GM18858 (cell line): ENCODE measurements around the gene FOLR1.

Experiments used
- ATAC-seq: cut with Tn5 transposase; IDR thresholded peaks from one replicate; pipeline ENCODE4 v1.9.1; 2021; ENCODE audit not compliant: unreplicated experiment

Gene FOLR1

DNA sequence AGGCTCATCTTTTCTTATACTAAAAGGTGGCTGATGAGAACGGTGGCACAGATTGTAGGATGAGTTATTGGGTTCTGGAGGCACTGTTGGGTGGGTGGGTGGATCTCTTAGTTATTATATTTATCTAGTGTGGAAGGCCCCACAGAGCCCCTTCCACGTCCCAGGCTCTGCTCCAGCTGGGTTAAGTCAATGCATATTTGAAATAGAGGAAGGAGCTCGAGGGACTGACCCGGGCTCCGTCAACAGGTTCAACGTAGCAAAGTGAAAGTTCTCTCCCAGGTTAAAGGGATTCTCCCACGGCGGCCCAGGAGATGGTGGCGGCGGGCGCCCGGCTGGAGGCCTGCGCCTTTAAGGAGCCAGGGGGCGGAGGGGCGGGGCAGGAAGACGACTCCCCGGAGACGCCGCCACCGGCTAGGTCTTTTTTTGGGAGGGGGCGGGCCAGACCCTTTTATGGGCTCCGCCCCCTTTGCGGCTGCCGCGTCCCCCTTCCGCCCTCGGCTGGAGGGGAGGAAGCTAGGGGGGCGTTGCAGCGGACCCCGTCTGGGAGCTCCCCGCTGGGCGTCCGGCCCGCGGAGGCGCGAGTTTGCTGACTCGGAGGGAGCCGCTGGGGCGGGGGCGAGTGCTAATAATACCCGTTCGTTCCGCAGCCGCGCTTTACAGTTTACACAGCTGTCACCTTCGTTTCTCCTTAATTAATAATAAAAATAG, 31.1 kb downstream of the FOLR1 start:
- ATAC-seq: peak; percentile 62

DNA sequence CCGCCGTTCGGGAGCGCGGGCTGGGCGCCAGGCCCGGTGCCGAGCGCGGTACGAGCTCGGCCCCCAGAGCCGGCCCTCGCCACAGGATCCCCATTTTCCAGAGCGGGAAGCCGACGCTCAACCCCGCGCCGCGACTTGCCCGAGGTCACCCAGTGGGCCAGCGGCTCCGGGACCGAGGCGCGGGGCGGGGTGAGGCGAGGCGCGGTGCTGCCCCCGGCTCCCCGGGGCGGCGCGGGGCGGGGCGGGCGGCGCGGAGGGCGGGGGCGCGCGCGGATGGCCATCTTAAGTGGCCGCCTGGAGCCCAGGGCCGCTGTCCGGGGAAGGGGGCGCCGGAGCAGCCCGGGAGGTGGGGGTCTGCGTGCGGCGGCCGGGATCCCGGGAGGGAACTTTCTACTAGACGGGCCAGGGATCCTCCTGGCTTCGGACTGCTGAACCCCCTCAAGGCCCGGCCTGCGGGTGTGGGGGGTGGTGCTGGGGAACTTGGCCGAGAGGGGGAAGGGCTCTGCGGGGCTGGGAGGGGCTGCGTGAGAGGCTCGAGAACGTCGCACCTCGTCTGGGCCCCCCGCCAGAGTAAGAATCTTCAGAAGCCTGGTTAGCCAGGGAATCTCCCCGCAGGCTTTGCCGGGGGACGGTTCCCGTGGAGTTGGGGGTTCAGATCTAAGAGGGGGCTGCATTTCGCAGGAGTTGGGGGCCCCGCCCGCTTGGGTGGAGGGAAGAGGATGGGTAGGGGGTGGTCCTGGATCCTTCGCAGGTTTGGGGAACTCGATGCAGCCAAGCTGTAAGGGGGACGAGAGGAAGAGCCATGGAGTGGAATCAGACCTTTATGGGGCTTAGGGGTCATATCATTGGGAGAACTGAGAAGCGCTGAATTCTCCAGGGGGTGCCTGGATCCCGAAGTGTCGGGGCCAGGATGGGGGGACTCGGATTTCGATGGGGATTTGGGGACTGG, 31.9 kb downstream of the FOLR1 start:
- peak; percentile 20 for ATAC-seq

DNA sequence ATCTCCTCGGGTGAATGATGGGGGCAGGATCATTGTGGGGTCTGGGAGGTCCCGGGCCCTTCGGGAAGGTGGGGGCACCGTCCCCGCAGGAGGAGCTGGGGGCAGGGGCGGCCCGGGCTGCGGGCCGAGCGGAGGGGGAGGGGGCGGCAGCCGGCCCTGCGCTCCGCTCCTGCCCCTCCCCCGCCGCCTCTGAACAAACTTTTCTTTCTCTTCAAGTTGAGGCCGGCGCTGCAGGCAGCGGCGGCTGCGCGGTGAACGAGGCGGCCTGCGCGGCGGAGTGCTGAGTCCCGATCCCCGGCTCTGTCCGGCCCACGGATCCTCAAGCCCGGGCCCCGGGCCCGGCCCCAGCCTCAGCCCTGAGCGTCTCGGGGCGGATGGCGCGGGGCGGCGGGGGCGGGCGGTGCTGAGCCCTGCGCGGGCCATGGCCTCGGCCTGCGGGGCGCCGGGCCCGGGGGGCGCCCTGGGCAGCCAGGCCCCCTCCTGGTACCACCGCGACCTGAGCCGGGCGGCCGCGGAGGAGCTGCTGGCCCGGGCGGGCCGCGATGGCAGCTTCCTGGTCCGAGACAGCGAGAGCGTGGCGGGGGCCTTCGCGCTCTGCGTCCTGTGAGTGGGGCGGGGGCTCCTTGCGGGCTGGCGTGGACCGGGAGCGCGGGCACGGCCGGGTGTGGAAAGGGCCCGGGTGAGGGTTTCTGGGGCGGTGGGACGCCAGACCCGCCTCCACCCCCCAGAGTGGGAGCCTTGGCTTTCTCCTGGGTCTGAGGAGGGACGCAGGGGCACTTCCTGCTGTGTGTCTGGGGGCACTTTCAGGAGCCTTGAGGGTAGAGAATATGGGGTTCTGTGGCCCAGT, 32.8 kb downstream of the FOLR1 start, which contains the start of gene INPPL1:
Gene INPPL1, plus strand, starts transcription at position 204 of the 847 bp plus-strand sequence. Its CDS starts 218 bp downstream, at position 422.
- ATAC-seq: no peak

DNA sequence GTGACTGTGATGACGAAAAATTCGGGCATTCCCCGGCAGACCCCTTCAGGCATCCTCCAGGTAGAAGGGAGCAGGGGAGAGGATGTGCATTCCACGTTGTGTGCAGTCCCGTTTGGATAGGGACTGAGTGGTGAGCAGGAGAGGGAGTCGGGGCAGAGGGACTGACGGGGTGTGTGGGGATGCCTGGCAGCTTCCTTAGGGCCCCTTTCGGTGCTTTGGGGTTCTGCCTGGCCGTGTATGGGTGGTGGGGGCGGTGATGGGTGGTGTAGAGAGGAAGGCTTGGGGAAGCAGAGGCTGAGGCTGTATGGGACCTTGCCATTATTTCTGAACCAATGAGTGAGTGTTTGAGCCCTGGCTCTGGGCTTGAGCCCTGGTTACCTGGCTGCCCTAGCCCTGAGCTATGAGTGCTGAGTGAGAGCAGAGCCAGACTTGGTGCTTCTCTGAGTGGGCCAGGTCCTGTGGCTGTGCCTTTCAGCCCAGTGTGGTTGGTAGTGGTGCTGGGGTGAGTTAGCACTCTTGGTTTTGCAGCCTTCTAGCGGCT, 33.5 kb downstream of the FOLR1 start:
- ATAC-seq: no peak

DNA sequence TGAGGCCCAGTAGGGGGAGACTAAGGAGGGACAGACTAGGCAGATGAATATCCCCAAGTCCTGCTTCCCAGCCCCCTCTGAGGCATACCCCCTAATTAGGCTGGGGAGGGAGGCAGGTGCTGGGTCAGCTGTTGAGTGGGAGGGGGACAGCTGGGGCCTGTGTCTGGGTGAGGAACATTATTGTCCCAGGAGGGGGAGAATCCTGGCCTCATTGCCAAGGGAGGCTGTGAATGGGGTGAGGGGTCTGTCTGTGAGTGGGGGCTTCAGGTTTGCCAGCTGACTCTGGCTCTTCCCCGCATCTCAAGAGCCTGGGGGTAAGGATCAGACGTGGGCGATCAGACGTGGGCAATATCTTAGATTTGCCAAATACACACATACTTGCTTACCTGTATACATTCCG, 34.8 kb downstream of the FOLR1 start:
- ATAC-seq: no peak

DNA sequence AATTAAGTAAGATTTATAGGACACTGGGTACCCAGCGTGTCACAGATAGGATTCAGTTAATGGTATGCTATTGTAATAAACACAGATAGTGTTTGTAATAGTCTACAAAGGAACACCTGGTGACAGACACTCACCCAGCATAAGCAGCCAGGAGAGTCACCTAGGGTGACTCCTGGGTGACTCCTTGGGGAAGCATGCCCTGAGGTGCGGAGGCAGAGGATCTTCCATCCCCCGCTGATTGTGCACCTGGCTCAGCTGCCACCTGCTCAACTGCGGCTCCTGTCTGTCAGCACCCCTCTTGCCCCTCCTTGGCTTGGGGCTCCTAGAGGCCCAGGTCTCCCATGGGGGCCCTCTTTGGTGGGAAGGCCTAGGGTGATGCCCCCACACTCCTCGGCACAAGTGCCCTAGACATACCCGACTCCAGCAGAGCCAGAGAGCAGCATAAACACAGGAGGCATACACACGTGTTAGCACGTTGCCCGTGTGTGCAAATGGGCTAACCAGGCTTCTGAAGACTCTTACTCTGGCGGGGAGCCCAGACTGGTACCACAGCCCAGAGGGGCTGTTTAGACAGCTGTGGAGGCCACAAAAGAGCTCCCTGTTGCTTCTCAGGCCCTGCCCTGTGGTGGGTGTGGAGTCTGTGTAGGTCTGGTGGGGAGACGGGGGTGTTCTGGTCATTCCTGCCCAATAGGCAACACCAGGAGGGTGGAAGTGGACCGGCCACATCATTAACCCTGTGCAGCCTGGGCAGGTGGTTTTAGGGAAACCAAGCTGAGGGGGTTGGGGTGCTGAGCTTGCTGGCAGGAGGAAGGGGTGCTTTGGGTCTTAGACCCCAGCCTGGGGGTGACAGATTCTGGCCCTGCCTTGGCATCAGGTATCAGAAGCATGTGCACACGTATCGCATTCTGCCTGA, 35.6 kb downstream of the FOLR1 start:
- no peak for ATAC-seq

DNA sequence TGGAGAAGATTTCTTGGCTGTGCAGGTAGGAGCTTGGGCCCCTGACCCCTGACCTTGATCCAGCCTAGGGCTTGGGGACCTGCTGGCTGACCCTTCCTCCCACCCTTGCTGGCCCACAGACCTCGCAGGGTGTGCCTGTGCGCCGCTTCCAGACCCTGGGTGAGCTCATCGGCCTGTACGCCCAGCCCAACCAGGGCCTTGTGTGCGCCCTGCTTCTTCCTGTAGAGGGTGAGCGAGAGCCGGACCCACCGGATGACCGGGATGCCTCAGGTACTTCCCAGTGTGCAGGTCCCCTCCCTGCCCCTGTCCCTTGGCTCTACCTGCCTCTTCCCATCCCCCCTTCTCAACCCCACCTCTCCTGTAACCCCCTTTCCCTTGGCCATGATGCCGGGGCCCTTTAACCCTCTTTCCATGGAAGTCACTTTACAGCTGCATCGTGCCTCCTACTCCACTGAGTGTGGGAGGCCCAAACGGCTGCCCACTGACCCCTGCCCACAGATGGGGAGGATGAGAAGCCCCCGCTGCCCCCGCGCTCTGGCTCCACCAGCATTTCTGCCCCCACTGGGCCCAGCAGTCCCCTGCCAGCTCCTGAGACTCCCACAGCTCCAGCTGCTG, 36.4 kb downstream of the FOLR1 start:
- no peak for ATAC-seq

DNA sequence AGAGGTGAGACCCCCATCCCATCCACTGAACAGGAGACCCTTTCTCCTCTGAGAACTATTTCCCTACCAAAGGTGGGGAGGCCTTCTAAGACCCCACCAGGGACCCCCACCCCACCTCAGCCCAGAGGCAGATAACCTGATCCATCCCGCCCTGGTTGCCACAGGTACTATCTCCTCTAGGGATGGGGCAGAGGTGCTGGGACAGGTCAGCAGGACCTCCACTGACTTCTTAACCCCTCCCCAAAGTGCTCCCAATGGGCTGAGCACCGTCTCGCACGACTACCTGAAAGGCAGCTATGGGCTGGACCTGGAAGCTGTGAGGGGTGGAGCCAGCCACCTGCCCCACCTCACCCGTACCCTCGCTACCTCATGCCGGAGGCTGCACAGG, 36.9 kb downstream of the FOLR1 start:
- no peak for ATAC-seq

DNA sequence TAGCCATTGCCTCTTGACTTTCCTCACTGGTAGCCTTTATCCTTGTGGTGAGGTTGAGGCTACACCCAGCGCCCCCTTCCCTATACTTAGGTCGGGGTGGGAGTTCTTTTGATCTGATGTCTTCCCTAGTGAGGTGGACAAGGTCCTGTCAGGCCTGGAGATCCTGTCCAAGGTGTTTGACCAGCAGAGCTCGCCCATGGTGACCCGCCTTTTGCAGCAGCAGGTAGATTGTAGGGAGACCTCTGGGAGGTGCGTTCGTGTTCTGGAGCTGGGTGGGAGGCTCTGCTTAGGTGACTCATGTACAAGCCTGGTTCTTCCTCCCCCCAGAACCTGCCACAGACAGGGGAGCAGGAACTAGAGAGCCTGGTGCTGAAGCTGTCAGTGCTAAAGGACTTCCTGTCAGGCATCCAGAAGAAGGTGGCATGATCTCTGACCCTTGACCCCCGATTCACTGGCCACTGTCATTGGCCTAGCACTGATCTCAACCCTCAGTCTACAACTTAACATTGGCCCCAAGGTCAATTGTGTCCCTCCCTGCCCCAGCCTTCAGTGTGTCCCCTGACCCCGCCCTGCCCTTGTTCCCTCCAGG, 37.5 kb downstream of the FOLR1 start:
- ATAC-seq: no peak

DNA sequence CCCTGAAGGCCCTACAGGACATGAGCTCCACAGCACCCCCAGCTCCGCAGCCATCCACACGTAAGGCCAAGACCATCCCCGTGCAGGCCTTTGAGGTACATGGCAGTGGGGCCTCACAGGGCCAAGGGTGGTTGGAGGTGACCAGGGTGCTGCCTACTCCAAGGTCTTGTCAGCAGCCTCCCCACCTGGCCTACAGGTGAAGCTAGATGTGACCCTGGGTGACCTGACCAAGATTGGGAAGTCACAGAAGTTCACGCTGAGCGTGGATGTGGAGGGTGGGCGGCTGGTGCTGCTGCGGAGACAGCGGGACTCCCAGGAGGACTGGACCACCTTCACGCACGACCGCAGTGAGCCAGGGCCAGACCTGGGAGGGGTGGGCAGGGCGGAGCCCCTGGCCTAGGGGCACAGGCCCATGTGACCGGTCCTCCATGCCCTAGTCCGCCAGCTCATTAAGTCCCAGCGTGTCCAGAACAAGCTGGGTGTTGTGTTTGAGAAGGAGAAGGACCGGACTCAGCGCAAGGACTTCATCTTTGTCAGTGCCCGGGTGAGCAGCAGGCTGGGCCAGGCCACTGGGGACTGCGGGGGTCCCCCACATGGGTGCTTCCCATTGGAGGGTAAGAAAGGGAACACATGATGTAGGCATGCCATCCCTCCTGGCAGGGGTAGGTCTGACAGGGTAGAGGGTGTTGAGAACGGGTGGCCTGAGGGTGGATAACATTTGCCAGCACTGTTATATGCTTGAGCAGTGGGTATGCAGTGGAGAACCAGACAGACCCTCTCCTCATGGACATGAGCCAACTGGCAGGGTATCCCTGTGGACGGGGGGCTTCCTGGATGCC, 38.2 kb downstream of the FOLR1 start:
- no peak for ATAC-seq

DNA sequence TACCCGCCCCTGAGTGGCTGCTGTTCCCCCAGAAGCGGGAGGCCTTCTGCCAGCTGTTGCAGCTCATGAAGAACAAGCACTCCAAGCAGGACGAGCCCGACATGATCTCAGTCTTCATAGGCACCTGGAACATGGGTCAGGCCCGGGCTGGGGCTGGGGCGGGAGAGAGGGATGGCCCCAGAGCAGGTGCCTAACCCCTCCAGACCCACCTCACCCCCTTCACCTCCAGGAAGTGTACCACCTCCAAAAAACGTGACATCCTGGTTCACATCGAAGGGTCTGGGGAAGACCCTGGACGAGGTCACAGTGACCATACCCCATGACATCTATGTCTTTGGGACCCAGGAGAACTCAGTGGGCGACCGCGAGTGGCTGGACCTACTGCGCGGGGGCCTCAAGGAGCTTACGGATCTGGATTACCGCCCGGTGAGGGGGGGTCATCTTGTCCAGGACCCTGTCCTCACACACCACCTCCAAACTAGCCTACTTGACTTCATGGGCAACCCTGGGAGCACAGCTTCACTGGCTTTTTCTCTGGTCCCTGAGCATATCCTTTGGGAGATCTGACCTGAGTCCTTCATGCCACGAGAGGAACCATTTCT, 38.9 kb downstream of the FOLR1 start:
- no peak for ATAC-seq

DNA sequence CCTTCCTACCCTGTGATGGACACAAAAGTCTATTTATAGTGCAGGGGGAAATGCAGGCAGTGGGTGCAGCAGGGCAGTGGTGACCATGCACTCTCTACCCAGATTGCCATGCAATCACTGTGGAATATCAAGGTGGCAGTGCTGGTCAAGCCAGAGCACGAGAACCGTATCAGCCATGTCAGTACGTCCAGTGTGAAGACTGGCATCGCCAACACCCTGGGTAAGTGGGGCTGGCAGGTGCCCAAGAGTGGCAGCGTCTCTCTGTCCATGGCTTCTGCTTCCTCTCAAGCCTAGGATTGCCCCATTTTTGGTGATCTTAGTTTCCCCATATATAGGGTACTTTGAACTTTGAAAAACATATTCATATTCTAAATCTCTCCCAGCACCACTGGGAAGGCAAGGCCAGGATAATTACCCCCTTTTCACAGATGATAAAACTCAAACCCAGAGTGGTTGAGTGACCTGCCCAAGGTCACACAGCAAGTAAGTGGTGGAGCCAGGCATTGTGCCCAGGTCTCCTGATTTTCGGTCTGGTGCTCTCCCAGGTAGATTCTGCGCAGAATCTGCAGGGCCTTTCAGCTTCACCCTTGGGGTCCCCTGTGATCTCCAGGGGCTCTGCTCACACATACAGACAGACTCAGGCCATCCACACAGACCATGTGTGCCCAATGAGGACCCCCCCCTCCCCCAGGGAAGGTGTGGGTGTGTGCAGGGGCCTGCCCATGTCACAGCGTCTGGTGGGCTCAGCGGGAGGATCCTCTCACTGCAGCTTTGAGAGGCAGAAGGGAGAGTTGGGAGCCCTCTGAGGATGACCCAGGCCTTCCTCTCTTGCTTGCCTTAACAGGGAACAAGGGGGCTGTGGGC, 39.7 kb downstream of the FOLR1 start:
- no peak for ATAC-seq

DNA sequence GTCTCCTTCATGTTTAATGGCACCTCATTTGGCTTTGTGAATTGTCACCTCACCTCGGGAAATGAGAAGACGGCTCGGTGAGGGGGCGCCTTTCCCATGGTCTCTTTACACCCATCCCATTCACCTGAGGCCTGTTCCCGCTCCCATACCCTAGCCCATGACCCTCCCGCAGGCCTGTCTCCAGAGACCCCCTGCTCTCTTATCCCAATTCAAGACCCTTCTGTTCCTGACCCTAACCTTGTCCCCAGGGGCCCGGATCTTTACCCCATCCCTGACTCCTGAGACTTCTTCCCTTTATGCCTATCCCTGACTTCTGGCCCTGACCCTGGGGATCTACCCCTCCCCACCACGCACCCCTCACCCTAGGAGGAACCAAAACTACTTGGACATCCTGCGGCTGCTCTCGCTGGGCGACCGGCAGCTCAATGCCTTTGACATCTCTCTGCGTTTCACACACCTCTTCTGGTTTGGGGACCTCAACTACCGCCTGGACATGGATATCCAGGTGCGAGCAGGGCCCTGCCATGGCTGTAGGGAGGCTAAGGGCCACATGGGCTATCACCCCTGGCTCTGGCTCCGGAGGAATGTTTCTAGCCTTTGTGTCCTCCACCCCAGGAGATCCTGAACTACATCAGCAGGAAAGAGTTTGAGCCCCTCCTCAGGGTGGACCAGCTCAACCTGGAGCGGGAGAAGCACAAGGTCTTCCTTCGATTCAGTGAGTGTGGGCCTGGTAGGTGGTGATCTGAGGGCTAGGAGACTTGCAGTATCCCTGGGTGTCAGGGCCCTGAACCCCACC, 40.5 kb downstream of the FOLR1 start:
- ATAC-seq: no peak

DNA sequence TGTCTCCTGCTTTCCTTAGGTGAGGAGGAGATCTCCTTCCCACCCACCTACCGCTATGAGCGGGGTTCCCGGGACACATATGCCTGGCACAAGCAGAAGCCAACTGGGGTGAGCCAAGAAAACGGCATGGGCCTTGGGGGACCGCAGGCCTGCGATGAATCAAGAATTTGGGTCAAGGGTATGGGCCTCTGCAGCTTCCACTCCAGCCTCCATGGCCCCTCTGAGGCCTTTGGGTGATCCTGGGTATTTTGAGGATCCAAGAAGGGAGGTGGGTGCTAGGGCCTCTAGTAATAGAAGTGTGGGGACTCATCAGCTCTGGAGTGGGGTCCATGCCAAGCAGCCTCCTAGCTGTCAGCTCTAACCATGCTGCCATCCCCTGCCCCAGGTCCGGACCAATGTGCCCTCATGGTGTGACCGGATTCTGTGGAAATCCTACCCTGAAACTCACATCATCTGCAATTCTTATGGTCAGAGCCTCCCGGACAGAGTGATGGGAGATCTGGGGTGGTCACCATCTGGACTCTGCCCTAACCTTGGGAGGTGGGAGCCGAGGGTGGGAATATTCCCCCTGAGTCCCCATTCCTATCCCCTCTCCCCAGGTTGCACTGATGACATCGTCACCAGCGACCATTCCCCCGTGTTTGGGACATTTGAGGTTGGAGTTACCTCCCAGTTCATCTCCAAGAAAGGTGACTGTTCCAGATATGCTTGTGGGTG, 41.3 kb downstream of the FOLR1 start:
- ATAC-seq: no peak

DNA sequence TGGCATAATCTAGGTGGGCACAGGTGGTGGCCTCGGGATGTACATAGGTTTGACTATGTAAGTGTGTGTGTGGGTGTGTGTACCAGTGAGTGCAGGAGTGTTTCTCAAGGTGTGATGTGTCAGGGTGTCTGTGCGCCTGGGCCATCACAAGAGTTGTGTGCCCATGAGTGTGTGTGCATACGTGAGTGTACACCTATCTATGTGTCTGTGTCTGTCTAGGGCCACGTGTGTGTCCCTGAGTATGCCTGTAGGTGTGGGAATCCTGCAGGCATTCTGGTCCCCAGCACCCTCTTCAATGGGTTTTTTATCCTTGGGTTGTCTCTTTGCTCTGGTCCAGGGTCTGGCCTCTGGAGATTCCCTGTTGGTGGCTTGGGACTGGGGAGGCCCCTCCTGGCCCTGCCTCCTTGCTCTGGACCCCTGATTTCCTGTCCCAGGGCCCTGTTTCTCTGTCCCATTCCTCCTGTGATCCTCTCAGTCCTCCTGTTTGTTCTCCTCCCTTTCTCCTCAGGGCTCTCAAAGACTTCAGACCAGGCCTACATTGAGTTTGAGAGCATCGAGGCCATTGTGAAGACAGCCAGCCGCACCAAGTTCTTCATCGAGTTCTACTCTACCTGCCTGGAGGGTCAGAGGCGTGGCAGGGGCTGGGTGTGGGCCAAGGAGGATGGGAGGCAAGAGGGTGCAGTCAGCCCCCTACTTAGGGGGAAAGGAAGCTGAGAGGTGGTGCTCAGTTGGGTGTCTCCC, 42.0 kb downstream of the FOLR1 start:
- no peak for ATAC-seq
